ENCODE measurements around the gene RPL13A.
"Not testable (repeated sequence)": the region's sequence is repeated elsewhere in the genome, so short reads cannot be mapped to it uniquely, and the experiment has no call there.

Gene RPL13A

DNA sequence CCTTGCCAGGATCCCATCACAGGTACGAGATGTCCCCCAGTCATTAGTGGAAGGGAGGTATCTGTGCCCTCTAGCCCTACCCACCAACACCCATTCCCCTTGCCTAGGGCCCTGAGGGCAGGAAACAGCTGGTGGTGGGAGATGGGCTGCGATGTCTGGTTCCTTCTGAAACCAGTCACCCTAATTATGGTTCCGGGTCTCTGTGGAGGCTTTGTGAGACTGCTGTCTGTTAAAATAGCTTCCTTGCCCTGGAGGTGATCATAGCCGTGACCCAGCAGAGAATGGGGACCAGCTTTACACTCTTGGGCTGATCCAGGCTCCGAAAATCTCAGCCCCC, 28.9 kb upstream of the RPL13A start:
- DNase-seq = no peak

DNA sequence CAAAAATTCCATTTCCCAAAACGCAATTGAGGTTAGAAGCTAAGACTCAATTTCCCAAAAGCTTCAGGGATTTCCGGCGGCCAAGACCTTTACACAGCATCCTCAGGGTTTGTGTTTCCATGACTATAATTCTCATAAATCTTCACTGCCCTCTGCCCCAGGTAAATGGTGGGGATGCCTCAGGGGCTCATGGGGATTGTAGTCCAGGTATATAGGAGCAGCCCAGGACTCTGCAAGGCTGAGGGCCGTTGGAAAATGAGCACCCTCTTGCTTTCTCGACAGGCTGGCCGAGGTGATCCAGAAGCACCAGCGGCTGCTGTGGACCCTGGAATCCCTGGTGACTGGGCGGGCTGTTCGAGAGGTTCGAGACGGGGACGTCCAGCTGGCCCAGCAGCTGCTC, 28.0 kb upstream of the RPL13A start:
- no peak for DNase-seq

DNA sequence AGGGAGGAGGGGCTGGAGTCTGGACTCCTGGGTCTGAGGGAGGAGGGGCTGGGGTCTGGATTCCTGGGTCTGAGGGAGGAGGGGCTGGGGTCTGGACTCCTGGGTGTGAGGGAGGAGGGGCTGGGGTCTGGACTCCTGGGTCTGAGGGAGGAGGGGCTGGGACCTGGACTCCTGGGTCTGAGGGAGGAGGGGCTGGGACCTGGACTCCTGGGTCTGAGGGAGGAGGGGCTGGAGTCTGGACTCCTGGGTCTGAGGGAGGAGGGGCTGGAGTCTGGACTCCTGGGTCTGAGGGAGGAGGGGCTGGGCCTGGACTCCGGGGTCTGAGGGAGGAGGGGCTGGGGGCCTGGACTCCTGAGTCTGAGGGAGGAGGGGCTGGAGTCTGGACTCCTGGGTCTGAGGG, 26.3 kb upstream of the RPL13A start:
- DNase-seq = not testable (repeated sequence)

DNA sequence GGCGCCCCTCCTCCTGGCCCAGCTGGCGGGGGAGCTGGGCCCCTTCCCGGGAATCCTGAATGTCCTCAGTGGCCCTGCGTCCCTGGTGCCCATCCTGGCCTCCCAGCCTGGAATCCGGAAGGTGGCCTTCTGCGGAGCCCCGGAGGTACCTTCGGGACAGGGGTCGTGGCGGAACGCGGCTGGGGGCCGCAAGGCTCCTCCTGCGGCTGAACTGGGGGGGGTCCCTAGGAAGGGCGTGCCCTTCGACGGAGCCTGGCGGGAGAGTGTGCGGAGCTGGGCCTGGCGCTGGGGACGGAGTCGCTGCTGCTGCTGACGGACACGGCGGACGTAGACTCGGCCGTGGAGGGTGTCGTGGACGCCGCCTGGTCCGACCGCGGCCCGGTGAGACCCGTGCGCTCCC, 25.8 kb upstream of the RPL13A start:
- no peak for DNase-seq

DNA sequence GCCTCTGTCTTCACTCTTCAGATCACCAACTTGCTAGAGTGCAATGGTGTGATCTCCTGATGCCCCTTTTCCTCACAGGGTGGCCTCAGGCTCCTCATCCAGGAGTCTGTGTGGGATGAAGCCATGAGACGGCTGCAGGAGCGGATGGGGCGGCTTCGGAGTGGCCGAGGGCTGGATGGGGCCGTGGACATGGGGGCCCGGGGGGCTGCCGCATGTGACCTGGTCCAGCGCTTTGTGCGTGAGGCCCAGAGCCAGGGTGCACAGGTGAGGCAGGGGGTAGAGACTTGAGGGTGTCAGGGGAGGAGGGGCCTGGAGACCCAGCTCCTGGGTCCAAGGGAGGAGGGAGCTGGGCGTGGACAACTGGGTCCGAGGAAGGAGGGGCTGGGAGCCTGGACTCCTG, 24.9 kb upstream of the RPL13A start:
- no peak for DNase-seq

DNA sequence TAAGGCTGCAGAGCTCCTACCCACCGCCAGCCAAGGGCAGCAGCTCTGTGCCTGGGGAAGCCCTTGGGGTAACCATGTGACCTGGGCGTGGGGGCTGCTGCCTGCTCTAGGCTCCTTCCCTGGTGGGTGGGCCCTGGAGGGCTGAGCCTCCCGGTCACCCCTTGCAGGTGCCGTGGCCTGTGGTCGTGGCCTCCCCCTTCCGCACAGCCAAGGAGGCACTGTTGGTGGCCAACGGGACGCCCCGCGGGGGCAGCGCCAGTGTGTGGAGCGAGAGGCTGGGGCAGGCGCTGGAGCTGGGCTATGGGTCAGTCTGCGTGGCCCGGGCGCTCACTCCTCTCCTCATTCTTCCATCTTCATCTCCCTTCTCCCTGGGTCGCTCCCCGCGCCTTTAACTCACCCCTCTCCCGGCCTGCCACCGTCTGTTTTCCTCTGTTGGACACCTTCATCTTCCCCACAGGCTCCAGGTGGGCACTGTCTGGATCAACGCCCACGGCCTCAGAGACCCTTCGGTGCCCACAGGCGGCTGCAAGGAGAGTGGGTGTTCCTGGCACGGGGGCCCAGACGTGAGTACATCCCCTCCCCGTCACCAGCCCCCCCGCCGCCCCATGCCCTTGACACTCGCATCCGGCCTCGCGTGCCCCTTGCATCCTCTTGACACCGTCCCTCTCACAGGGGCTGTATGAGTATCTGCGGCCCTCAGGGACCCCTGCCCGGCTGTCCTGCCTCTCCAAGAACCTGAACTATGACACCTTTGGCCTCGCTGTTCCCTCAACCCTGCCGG, 23.3 kb upstream of the RPL13A start:
- no peak for DNase-seq

DNA sequence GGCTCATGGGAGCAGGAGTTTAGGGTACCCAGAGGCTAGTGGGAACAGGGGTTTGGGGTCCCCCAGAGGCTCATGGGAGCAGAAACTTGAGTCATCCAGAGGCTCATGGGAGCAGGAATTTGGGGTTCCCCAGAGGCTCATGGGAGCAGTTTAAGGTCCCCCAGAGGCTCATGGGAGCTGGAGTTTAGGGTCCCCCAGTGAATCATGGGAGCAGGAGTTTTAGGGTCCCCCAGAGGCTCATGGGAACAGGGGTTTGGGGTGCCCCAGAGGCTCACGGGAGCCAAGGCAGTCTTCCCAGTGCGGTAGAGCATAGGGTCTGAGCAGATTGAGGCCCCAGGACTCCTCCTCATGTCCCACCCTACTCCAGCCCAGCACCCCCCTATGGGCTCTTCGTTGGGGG, 22.0 kb upstream of the RPL13A start:
- DNase-seq = no peak

DNA sequence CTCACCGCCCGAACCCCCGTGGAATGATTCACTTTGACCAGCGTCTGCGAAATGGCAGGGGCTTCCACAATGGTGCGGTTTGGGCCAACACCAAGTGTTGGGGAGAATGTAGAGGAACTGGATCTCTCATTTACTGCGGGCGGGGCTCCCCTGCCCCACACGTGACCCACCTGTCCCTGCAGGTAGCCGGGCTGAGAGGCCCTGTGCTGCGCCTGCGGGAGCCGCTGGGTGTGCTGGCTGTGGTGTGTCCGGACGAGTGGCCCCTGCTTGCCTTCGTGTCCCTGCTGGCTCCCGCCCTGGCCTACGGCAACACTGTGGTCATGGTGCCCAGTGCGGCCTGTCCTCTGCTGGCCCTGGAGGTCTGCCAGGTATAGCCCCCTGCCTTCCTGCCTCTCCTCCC, 19.2 kb upstream of the RPL13A start:
- DNase-seq = no peak

DNA sequence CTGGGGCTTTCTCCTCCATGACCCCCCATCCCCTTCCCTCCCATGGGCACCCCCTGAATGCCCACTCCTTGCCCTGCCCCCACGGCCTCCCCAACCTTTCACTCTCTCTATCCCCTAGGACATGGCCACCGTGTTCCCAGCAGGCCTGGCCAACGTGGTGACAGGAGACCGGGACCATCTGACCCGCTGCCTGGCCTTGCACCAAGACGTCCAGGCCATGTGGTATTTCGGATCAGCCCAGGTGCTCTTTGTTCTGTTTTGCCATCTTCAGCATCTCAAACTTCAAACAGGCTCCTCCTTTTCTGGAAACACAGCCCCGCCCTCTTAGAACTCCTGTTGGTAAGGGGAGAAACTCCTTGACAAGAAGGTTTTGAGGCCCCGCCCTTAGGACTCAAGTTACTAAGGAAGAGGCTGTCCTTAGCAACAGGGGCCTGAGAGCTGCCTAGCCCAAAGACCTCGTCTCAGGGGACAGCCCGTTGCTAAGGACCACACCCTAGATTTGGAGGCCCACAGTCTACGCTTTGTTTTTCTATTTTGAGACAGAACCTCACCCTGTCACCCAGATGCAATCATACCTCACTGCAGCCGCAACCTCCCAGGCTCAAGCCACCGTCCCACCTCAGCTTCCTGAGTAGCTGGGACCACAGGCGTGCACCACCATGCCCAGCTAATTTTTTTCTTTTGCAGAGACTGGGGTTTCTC, 18.5 kb upstream of the RPL13A start:
- peak; percentile 65 for DNase-seq

DNA sequence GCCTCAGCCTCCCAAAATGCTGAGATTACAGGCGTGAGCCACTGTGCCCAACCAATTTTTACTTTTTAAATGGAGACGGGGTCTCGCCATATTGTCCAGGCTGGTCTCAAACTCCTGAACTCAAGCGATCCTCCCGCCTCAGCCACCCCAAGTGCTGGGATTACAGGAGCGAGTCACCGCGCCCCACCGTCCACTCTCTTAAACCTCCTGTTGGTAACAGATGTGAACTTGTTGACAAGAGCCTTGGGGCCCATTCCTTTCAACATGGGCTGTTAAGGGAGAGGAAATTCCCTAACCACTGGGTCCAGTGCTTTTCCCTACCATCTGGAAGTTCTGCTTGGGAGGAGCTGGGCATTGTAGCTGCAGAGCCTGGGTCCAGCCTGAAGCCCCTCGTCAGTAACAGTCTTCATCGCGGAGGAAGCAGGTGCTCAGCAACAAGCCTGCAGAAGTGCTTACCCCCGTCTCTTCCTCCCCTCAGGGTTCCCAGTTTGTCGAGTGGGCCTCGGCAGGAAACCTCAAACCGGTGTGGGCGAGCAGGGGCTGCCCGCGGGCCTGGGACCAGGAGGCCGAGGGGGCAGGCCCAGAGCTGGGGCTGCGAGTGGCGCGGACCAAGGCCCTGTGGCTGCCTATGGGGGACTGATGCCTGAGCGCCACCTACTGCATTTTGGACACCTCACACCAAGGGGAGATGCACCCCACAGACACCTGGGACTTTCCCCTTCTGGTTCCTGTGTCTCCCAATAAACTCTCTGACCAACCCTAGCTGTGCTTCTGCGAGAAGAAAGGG, 17.4 kb upstream of the RPL13A start:
- DNase-seq = peak; percentile 84

DNA sequence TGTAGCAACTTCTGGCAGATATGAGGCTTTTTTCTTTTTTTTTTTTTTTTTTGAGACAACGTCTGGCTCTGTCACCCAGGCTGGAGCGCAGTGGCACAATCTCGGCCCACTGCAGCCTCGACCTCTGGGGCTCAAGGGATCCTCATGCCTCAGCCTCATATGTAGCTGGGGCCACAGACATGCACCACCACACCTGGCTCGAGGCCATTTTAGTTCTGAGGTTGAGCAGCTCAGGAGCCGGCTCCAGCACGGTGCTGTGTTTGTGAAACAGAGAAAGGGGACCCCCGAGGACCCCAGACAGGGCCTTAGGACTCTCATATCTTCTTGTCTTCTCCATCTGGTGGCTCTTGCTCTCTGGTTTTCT, 16.8 kb upstream of the RPL13A start:
- no peak for DNase-seq

DNA sequence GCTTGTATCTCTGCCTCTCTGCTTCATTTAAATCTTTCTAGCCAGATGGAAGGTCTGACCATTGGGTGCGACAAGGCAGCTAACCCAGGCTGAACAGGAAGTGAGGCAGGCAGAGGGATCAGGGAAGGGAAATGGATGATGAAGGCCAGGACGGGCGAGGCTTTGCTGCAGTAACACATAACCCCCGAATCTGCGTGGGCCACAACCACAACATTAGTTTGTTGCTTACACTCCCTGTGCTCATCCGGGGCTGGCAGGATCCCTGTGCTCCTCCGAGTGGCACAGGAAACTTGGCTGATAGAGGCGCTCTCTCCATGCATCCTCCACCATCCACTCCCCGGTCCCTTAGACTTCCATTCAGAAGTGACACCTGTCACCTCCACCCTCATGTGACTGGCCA, 14.5 kb upstream of the RPL13A start:
- no peak for DNase-seq

DNA sequence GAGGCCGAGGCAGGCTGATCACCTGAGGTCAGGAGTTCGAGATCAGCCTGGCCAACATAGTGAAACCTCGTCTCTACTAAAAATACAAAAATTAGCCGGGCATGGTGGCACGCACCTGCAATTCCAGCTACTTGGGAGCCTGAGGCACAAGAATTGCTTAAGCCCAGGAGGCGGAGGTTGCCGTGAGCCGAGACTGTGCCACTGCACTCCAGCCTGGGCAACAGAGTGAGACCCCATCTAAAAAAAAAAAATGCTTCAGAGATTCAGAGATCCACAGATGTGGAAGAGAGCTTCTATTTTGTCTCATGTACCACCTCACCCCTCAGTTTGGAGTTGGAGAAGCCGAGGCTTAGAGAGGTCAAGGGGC, 13.9 kb upstream of the RPL13A start:
- DNase-seq = not testable (repeated sequence)

DNA sequence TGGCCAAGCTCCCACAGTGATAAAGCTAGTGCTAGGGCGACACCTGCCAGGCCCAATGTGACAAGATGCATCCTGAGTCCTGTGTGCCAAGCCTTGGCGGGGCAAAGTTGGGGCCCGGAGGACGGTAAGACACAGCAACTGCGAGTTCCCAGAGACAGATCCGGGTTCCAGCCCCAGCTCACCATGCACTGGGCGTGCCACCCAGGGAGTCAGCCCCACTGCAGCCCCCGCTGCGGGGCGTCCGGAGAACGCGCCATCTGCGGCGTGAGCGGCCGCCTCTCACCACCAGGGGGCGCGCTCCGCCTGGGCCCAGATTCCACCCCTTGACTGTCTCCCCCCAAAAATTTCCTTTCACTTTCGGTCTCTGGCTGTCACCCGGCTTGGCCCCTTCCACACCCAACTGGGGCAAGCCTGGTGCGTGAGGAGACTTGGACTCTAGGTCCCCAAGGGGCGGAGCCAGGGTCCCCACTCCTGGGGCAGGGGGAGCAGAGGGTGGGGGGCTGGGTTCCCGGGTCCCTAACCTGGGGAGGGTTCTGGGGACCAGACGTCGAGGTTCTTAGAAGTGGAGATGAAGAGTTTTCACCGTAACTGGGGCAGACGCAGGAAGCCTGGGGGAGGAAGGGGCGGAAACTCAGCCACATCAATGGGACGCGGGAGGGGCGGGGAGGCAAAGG, 13.4 kb upstream of the RPL13A start, which contains the start of gene FLT3LG:
TSS of gene FLT3LG (plus strand) at position 348 of the 674 bp plus-strand sequence. CDS start 425 bp downstream, outside the sequence.
- peak; percentile 9 for DNase-seq

DNA sequence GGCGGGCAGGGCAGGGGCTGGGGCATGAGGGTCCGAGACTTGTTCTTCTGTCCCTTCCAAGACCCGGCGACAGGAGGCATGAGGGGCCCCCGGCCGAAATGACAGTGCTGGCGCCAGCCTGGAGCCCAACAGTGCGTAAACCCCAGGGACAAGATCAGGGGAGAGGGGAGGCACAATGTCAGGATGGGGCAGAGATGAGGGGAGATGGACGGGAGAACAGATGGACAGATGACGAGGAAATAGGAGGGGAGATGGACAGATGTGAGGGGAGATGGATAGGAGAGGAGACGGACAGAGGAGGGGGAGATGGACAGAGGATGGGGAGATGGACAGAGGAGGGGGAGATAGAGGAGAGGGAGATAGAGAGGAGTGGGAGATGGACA, 12.9 kb upstream of the RPL13A start:
- DNase-seq = no peak

DNA sequence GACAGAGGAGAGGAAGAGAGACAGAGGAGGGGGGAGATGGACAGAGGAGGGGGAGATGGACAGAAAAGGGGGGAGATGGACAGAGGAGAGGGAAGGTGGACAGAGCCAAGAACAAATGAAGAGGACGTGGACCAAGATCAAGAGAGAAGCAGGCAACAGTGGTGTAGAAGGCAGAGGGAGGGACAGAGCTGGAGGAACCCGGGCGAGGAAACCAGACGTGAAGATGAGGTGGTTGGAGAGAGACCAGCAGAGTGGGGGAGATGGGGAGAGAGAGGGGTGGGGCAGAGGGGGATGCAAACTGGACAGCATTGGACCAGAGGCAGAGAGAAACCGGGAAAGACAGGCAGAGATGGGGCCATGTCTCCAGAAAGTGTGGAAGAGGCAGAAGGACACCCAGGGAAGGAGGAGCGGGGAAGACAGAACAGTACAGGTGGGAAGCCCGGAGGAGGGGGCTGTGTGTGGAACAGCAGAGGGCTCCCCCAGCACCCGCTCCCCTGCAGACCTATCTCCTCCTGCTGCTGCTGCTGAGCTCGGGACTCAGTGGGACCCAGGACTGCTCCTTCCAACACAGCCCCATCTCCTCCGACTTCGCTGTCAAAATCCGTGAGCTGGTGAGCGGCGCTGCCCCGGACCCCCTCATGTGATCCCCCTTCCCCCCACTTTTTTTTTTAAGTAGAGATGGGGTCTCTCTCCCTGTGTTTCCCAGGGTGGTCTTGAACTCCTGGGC, 12.1 kb upstream of the RPL13A start:
- no peak for DNase-seq

DNA sequence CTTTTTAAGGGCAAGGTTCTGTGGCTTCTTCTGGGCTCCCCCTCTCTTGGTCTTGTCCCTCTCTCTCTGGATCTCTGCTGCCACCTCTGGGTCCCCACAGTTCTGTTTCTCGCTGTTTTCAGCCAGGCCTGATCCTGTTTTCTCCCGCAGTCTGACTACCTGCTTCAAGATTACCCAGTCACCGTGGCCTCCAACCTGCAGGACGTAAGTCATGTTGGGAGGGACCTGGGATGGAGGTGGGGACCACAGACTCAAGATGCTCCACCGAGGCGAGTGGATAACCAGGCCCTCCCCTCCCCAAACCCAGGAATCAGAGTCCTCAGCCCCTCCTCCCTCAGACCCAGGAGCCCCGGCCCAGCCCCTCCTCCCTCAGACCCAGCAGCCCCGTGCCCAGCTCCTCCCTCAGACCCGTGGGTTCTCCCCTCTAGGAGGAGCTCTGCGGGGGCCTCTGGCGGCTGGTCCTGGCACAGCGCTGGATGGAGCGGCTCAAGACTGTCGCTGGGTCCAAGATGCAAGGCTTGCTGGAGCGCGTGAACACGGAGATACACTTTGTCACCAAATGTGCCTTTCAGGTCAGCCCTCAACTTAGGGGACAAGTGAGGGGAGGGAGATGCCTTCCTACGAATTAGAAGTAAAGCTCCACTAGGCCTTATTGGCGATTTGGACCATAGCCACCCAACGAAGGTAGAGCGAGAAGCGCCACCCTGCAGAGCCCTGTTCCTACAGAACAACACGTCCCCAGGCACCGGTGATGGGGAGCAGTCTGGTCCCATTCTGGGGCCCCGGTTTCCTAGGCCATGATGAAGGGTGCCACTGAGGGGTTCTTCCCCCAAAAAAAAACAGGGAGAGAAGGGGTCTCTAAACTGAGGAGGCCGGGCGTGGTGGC, 11.2 kb upstream of the RPL13A start:
- no peak for DNase-seq

DNA sequence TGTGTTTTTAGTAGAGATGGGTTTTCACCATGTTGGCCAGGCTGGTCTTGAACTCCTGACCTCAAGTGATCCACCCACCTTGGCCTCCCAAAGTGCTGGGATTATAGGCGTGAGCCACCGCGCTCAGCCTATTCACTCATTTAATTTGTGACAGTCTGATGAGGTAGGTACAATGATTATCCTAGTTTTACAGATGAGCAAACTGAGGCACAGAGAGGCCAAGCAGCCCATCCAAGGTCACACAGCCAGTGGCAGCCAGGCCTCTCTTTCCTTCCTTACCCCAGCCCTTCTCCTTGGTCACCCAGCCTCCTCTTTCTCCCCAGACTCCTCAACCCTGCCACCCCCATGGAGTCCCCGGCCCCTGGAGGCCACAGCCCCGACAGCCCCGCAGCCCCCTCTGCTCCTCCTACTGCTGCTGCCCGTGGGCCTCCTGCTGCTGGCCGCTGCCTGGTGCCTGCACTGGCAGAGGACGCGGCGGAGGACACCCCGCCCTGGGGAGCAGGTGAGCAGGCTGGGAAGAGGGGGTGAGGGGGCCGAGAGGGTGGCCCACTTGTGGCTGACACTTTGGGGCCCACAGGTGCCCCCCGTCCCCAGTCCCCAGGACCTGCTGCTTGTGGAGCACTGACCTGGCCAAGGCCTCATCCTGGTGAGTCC, 7.3 kb upstream of the RPL13A start:
- DNase-seq = no peak

DNA sequence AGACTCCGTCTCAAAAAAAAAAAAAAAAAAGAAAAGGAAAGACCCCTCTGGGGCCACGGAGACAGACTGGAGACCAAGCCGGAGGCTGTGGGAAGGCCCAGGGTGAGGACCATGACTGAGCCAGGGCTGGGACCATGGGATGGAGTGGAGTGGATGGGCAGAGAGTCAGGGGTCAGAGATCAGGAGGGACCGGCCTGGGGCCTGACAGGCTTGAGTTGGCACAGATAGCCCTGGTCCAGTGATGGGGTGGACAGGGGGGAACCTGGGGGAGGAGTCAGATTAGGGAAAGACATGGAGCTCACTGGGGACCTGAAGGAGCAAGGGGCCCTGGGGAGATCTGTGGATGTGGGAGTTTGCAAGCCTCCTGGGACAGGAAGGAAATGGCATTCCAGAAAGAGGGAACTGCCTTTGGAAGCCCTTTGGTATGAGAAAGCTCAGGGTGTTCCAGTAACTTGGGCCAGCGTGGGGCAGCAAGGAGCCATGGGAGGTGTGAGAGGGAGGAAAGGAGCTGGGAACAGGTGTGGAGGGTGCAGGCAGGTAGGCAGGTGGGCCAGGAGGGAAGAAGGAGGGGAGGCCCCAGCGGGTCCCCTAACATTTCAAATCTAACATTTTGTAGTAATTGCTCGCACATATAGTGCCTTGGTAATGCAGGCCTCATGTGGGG, 6.3 kb upstream of the RPL13A start:
- DNase-seq = no peak

DNA sequence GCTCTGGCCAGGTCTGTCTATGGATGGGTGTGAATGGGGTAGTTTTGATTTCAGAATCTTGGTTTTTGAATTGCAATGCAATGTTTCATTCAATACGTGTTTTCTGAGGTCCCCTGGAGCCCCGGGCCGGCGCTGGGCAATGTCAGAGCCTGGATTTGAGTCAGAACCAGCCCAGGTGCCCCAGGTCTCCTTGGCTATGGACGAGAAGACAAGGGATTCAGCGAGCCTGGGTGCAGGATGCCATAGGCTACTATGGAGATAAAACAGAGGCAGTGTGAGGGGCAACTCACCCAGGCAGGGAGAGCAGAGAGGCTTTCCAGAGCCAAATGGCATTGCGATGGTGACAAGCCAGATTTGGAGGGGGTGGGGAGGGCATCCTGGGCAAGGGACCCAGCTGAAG, 1.2 kb upstream of the RPL13A start:
- no peak for DNase-seq

All from NCI-H524 treated with DMSO at 0.1 percent for 48 hours (cell line).